Measurements from ENCODE around the gene LDB3.

Gene LDB3

DNA sequence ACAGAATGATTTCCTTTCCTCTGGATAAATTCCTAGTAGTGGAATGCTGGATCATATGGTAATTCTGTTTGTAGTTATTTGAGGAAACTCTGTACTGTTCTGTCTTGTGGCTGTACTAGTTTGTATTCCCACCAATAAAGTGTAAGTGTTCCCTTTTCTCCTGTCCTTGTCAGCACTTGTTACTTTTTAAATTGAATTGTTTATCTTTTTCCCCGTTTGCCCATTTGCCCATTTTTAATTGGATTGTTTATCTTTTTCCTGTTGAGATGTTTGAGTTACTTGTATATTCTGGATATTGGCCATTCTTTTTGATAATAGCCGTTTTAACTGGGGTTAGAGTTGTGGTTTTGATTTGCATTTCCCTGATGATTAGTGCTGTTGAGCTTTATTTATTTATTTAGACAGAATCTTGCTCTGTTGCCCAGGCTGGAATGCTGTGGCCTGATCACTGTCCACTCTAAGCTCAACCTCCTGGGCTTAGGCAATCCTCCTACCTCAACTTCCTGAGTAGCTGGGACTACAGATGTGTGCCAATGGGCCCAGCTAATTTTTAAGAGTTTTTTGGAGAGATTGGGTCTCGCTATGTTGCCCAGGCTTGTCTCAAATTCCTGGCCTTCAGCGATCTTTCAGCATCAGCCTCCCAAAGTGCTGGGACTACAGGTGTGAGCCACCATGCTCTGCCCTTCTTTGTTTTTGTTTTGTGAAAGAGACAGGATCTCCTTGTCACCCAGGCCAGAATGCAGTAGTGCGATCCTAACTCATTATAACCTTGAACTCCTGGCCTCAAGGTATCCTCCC is 111.1 kb downstream of the LDB3 start:
- Mint-ChIP-seq H3K36me3 (ENCODE audit: low read depth) (peaks cover 7% of the 10 kb centered on the region), H3K4me1 (ENCODE audit: low read depth) (peaks cover 5% of the 10 kb centered on the region), H3K27ac (no peak overlapping the region), H3K27me3 (peaks cover 6% of the 10 kb centered on the region), H3K9me3 (peaks cover 13% of the 10 kb centered on the region), H3K4me3 (no peak overlapping the region)

DNA sequence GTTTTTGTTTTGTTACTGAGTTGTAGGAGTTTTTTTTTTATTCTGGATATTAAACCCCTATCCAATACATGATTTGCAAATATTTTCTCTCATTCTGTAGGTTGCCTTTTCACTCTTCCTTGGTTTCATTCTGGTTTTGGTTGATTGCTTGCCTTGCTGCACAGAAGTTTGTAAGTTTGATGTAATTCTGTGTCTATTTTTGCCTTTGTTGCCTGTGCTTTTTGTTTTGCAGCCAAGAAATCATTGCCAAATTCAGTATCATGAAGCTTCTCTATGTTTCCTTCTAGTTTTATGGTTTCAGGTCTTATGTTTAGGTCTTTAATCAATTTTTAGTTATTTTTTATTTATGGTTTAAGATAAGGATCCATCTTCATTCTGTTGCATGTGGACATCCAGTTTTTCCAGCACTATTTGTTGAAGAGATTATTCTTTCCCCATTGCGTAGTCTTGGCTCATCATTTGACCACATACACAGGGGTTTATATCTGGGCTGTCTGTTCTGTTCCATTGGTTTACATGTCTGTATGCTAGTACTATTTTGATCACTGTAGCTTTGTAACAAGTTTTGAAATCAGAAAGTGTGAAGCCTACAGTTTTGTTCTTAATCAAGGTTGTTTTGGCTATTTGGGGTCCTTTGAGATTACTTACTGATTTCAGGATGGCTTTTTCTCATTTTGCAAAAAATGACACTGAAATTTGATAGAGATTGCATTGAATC is 114.5 kb downstream of the LDB3 start:
- Mint-ChIP-seq H3K27ac (no peak overlapping the region), H3K36me3 (ENCODE audit: low read depth) (peaks cover 17% of the 10 kb centered on the region), H3K4me1 (ENCODE audit: low read depth) (peaks cover 5% of the 10 kb centered on the region), H3K4me3 (no peak overlapping the region), H3K27me3 (peaks cover 11% of the 10 kb centered on the region), H3K9me3 (peaks cover 19% of the 10 kb centered on the region)

GRCh38 chr10:86785037-86785436 is 116.7 kb downstream of the LDB3 start:
- peaks cover 19% of the 10 kb centered on the region for H3K9me3 Mint-ChIP-seq
- no peak overlapping the region for H3K4me3 Mint-ChIP-seq
- H3K27ac Mint-ChIP-seq, result no peak overlapping the region
- H3K4me1 Mint-ChIP-seq (ENCODE audit: low read depth), result peaks cover 5% of the 10 kb centered on the region
- H3K27me3 Mint-ChIP-seq, result peaks cover 15% of the 10 kb centered on the region
- peaks cover 19% of the 10 kb centered on the region for H3K36me3 Mint-ChIP-seq (ENCODE audit: low read depth)

Data from stimulated activated naive CD8-positive, alpha-beta T cell treated with anti-CD3 and anti-CD28 coated beads, Interleukin-15, Interleukin-2, amounts not matched to agents 100 ng/mL and 50 ng/mL, for 24 hours (primary cell).